ENCODE data around the gene RERE. TPM values are rescaled to one million over a fixed set of nuclear protein-coding genes. Genes with fewer than 3 reads are reported as not detected.
A peak's percentile ranks its signal among the peaks of the same experiment; 100 is the strongest.

RERE gene
- total RNA-seq, 1 donor from 2014 or later, result 124 TPM

- Histone ChIP-seq H3K27ac (ENCODE audit: low read depth, low read length) (no peak overlapping the region), H3K9ac (ENCODE audit: low read length) (no peak overlapping the region), H3K4me2 (ENCODE audit: low read length) (no peak overlapping the region), H3K27me3 (ENCODE audit: insufficient read depth, low read length) (no peaks in the 10 kb centered on the region), H2AFZ (ENCODE audit: low read depth, low read length) (no peak overlapping the region), H3K4me1 (ENCODE audit: insufficient read depth, low read length) (no peaks in the 10 kb centered on the region), H3K79me2 (ENCODE audit: insufficient read depth, low read length) (no peaks in the 10 kb centered on the region), H3K36me3 (ENCODE audit: insufficient read depth, low read length) (peaks cover 6% of the 10 kb centered on the region), H3K9me3 (ENCODE audit: insufficient read depth, low read depth, low read length) (no peaks in the 10 kb centered on the region), H3K4me3 (ENCODE audit: insufficient read depth, low read depth, low read length) (no peak overlapping the region), H4K20me1 (ENCODE audit: insufficient read depth, low read length) (no peaks in the 10 kb centered on the region)
- Mint-ChIP-seq H3K27me3 (ENCODE audit: low read depth, unreplicated experiment) (no peaks in the 10 kb centered on the region), H3K27ac (ENCODE audit: unreplicated experiment) (peak overlapping the region; percentile 60), H3K9me3 (ENCODE audit: unreplicated experiment) (peaks cover 6% of the 10 kb centered on the region), H3K4me1 (ENCODE audit: low read depth, unreplicated experiment) (peaks cover 18% of the 10 kb centered on the region), H3K4me3 (ENCODE audit: unreplicated experiment) (no peak overlapping the region), H3K36me3 (ENCODE audit: low read depth, unreplicated experiment) (peaks cover 42% of the 10 kb centered on the region)
- FAIRE-seq (no peak), DNase-seq (ENCODE audit: low read depth) (no peak)
- TF ChIP-seq CTCF (IDR thresholded peaks at IDR 0.05; ENCODE audit: insufficient read depth, low read depth, low read length), result no peak
- no peak for TF ChIP-seq EZH2 (IDR thresholded peaks at IDR 0.05; ENCODE audit: insufficient read depth, low read length)
These were observed 320.1 kb downstream of the RERE start for GRCh38 chr1:8497210-8497819.

DNA sequence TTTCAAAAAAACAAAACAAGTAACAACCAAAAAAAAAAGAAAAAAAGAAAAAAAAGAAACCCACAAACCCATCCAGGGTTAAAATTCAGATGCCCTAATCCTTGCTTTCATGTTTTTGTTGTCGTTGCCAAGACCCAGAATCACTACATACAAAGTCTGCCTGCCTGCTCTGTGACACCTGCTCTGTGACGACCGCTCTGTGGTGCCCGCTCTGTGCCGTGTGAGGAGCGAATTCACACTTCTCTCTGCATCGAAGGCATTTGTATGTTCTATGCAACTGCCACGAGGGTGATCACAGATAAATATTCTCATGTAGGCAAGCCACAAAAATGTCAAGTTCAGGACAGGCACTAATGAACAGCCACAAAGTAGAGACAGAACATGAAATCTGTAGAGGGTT lies 321.0 kb downstream of the RERE start:
- Histone ChIP-seq H3K9ac (ENCODE audit: low read length) (no peak overlapping the region), H3K36me3 (ENCODE audit: insufficient read depth, low read length) (peaks cover 6% of the 10 kb centered on the region), H4K20me1 (ENCODE audit: insufficient read depth, low read length) (no peaks in the 10 kb centered on the region), H3K27ac (ENCODE audit: low read depth, low read length) (no peak overlapping the region), H3K4me2 (ENCODE audit: low read length) (no peak overlapping the region), H3K4me1 (ENCODE audit: insufficient read depth, low read length) (no peaks in the 10 kb centered on the region), H2AFZ (ENCODE audit: low read depth, low read length) (no peak overlapping the region), H3K9me3 (ENCODE audit: insufficient read depth, low read depth, low read length) (no peaks in the 10 kb centered on the region), H3K79me2 (ENCODE audit: insufficient read depth, low read length) (no peaks in the 10 kb centered on the region), H3K4me3 (ENCODE audit: insufficient read depth, low read depth, low read length) (no peak overlapping the region), H3K27me3 (ENCODE audit: insufficient read depth, low read length) (no peaks in the 10 kb centered on the region)
- Mint-ChIP-seq H3K27ac (ENCODE audit: unreplicated experiment) (peak overlapping the region; percentile 93), H3K4me1 (ENCODE audit: low read depth, unreplicated experiment) (peaks cover 18% of the 10 kb centered on the region), H3K4me3 (ENCODE audit: unreplicated experiment) (no peak overlapping the region), H3K27me3 (ENCODE audit: low read depth, unreplicated experiment) (no peaks in the 10 kb centered on the region), H3K9me3 (ENCODE audit: unreplicated experiment) (peaks cover 6% of the 10 kb centered on the region), H3K36me3 (ENCODE audit: low read depth, unreplicated experiment) (peaks cover 46% of the 10 kb centered on the region)
- FAIRE-seq (no peak), DNase-seq (ENCODE audit: low read depth) (no peak)
- no peak for TF ChIP-seq EZH2 (IDR thresholded peaks at IDR 0.05; ENCODE audit: insufficient read depth, low read length)
- TF ChIP-seq CTCF (IDR thresholded peaks at IDR 0.05; ENCODE audit: insufficient read depth, low read depth, low read length), result no peak

GRCh38 chr1:8495928-8496401 lies 321.5 kb downstream of the RERE start:
- Mint-ChIP-seq H3K4me3 (ENCODE audit: unreplicated experiment) (no peak overlapping the region), H3K27me3 (ENCODE audit: low read depth, unreplicated experiment) (no peaks in the 10 kb centered on the region), H3K36me3 (ENCODE audit: low read depth, unreplicated experiment) (peaks cover 46% of the 10 kb centered on the region), H3K4me1 (ENCODE audit: low read depth, unreplicated experiment) (peaks cover 18% of the 10 kb centered on the region), H3K9me3 (ENCODE audit: unreplicated experiment) (peaks cover 6% of the 10 kb centered on the region), H3K27ac (ENCODE audit: unreplicated experiment) (peak overlapping the region; percentile 93)
- FAIRE-seq (no peak), DNase-seq (ENCODE audit: low read depth) (no peak)
- Histone ChIP-seq H4K20me1 (ENCODE audit: insufficient read depth, low read length) (no peaks in the 10 kb centered on the region), H3K79me2 (ENCODE audit: insufficient read depth, low read length) (no peaks in the 10 kb centered on the region), H3K4me1 (ENCODE audit: insufficient read depth, low read length) (no peaks in the 10 kb centered on the region), H3K4me3 (ENCODE audit: insufficient read depth, low read depth, low read length) (no peak overlapping the region), H3K9ac (ENCODE audit: low read length) (no peak overlapping the region), H3K36me3 (ENCODE audit: insufficient read depth, low read length) (peaks cover 6% of the 10 kb centered on the region), H2AFZ (ENCODE audit: low read depth, low read length) (no peak overlapping the region), H3K27me3 (ENCODE audit: insufficient read depth, low read length) (no peaks in the 10 kb centered on the region), H3K27ac (ENCODE audit: low read depth, low read length) (no peak overlapping the region), H3K4me2 (ENCODE audit: low read length) (no peak overlapping the region), H3K9me3 (ENCODE audit: insufficient read depth, low read depth, low read length) (no peaks in the 10 kb centered on the region)
- TF ChIP-seq CTCF (IDR thresholded peaks at IDR 0.05; ENCODE audit: insufficient read depth, low read depth, low read length) (no peak), EZH2 (IDR thresholded peaks at IDR 0.05; ENCODE audit: insufficient read depth, low read length) (no peak)
